Prostate gland (tissue), 2 donors: ENCODE measurements around the gene FERMT1.

Experiments
- CTCF ChIP-seq, 4 experiments: fragments of 200-600 bp in 2 of 4; fragments of 450-650 bp in 2 of 4; sonication (generic) in 2 of 4; IDR thresholded peaks; 1 replicate in 3 of 4; 2 replicates in 1 of 4; pipeline ENCODE4 v1.5.1; 2016 to 2019; ENCODE audit warnings: antibody characterized with exemption in 4 of 4, mild to moderate bottlenecking in 2 of 4, moderate library complexity in 2 of 4
- POLR2A ChIP-seq: fragments of 450-650 bp; IDR thresholded peaks from one replicate; pipeline ENCODE4 v1.6.1; 2016; ENCODE audit warnings: antibody characterized with exemption, mild to moderate bottlenecking
- POLR2AphosphoS5 ChIP-seq: sonication (generic); formaldehyde crosslinking; IDR thresholded peaks from one replicate; pipeline ENCODE4 v1.6.1; 2017; ENCODE audit warnings: antibody characterized with exemption

DNA sequence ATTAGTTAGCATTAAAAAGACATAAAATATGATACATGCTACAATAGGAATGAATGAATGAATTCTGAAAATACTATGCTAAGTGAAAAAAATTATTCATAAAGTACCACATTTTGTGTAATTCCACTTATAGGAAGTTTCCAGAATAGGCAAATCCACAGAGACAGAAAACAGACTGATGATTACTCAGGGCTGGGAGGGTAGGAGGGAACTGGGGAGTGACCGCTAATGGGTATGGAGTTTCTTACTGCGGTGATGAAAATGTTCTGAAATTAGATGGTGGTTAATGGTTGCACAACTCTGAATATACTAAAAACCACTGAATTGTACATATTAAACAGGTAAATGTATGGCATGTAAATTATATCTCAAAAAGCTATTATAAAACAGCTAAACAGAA, 22.6 kb downstream of the FERMT1 start:
- TF ChIP-seq POLR2A (no peak), CTCF (IDR thresholded peaks at IDR 0.05) (no peak), POLR2AphosphoS5 (no peak)
